Mesenteric fat pad (tissue), 1 donor: Measurements from ENCODE around the gene PRH1. TPM values are rescaled to one million over a fixed set of nuclear protein-coding genes. Genes with fewer than 3 reads are reported as not detected.

Experiments used
- DNase-seq: peaks from one replicate; pipeline ENCODE4 v3.0.0-alpha.2; 2020; ENCODE audit warnings: low spot score
- long read RNA-seq: library from polyadenylated mRNA; unstranded; transcript quantifications from one replicate; pipeline ENCODE4 v2.0.0, GENCODE V29; 2020
- total RNA-seq: library from RNA; stranded (reverse); fragmentation: NEBNext Ultra II Directional; extraction: Animal tissue kit (Norgen Biotek cat#: 25700); gene quantifications from one replicate; pipeline ENCODE4 v1.2.1, GENCODE V29; 2021
- donor health status: DM: yes; HTN: yes; CAD: no.

The PRH1 gene
- total RNA-seq: 13.0 TPM
- long read RNA-seq, partial matches to known transcripts: 1 of 3 reads
- long read RNA-seq, other reads (novel, unspliced or antisense): 2 of 3 reads

DNA sequence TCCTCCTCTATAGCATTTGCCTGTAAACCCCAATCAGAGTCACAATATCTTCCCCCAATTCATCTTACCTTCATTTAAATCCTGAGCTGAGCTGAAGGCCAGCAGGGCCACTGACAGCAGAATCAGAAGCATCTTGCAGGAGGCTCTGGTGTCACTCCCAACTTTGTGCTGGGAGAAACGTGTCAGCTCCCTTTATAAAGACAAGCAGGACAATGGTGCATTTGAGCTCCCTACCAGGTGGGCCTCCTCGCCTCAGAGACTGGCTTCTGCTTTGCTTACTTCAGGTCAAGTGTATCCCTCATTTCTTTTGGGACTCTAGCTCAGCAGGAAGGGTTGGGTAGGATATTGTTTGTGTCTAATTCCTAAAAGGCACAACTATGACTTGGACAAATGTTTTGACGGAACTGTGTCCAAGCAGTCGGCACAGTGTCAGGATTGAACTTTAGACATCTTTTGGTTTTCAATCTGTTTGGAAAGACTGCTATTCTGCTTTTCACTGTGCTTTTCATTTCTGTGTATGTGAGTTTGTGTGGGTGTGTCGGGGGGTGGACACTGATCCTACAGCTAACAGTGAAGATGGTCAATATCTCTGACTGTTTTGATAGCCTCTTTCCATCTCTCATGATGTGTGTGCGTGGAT, at the start of gene PRH1:
Gene PRH1 (minus strand): TSS at position 170 of the 640 bp plus-strand sequence. CDS start 38 bp downstream, at position 132.
- DNase-seq: no peak

DNA sequence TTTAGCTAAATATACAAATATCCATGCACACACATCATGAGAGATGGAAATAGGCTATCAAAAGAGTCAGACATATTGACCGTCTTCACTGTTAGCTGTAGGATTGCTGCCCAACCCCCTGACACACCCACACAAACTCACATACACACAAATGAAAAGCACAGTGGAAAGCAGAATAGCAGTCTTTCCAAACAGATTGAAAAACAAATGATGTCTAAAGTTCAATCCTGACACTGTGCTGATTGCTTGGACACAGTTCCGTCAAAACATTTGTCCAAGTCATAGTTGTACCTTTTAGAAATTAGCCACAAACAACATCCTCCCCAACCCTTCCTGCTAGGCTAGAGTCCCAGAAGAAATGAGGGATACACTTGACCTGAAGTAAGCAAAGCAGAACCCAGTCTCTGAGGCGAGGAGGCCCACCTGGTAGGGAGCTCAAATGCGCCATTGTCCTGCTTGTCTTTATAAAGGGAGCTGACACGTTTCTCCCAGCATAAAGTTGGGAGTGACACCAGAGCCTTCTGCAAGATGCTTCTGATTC, 44.8 kb upstream of the PRH1 start, which contains the start of gene PRH2:
Gene PRH2 (plus strand): TSS at position 491 of the 541 bp plus-strand sequence. CDS start 38 bp downstream, at position 529.
- no peak for DNase-seq

DNA sequence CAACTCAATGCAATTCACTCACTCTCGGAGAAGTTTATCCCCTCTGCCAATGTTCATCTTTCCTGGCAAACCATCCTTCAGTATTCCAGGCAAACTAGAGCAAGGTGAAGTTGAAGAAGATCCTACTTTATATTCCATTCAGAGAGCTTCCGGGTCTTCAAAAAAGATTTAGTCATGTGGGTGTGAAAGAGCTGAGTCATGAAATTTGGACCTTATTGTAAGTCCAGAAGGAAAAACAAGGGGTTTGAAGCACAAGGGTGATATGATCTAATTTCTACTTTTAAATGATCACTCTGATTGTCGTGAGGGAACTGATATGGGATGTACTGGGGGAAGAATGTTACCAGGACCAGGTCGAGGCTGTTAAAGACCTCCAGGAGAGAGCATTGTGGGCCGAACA, 42.2 kb upstream of the PRH1 start:
- DNase-seq: no peak

DNA sequence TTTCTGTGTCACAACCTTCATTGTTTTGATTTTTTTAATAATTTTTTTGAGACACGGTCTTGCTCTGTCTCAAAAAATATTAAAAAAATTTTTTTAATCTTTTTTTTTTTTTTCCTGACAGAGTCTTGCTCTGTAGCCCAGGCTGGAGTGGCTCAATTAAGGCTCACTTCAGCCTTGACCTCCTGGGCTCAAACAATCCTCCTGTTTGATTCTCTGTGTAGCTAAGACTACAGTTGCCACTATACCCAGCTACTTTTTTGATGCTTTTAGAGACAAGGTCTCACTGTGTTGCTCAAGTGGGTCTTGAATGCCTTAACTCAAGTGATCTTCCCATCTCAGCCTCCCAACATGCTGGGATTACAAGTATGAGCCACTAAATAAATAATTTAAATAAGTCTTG, 35.8 kb upstream of the PRH1 start:
- no peak for DNase-seq

DNA sequence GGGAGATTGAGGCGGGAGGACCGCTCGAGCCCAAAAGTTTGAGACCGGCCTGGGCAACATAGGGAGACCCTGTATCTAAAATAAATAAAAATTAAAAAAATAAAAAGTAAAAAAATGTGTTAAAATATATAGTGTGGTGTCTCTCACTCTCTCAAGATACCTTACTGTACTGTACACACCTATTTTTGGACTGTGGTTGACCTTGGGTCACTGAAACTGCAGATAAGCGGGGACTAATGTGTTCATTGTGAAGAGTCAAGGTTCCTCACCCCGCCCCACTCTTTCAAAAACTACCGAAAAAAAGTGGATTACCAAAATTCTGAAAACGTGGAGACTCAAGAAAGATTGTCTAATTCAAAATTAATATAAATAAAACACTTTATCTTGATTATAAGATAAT, 26.3 kb upstream of the PRH1 start:
- no peak for DNase-seq

DNA sequence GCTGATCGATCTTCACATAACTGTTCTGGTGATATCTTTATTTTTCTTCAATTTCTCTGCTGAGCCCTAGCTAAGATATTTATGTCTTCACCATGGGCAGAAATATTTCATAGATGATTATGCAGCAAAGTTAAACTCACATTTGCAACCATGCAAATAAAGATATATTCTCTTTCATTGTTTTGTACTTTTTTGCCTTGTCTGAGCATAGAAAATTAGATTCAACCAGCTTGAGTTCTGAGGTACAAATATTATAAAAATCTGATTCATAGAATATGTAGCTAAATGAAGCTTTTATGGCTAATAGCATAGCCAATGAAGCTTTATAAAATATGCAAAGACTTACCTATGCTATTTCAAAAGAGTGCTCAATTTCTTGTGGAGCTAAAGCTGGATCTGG, 25.4 kb upstream of the PRH1 start, which contains the start of gene TAS2R13:
Gene TAS2R13 (minus strand): TSS at position 101 of the 400 bp plus-strand sequence. CDS start 264 bp downstream, outside the sequence.
- no peak for DNase-seq

DNA sequence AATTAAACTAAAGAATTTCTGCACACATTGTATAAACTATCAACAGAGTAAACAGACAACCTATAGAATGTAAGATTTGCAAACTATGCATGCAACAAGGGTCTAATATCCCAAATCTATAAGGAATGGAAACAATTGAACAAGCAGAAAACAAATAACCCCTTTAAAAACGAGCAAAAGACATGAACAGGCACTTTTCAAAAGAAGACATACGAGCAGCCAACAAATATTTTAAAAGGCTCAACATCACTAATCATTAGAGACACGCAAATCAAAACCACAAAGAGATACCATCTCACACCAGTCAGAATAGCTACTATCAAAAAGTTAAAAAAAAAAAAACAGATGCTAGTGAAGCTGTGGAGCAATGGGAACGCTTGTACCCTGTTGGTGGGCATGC, 20.6 kb upstream of the PRH1 start:
- no peak for DNase-seq

DNA sequence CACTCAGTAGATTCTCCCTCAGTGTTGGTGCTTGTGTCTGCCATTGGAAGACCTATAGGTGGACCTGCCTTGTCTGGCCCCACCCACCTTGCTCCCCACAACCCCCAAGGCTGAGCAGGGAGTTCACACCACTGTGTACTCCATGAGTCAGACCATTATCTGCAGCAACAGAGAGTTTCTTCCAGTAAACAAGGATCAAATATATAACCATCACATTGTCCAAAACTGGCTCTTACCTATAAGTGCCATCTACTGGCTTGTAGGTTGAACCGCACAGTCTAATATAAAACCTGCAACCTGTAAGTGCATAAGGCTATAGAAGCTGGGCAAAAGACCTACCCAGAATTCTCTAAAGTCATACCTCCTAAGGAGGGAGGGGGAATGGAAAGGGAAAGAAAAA, 17.4 kb upstream of the PRH1 start:
- DNase-seq: no peak

DNA sequence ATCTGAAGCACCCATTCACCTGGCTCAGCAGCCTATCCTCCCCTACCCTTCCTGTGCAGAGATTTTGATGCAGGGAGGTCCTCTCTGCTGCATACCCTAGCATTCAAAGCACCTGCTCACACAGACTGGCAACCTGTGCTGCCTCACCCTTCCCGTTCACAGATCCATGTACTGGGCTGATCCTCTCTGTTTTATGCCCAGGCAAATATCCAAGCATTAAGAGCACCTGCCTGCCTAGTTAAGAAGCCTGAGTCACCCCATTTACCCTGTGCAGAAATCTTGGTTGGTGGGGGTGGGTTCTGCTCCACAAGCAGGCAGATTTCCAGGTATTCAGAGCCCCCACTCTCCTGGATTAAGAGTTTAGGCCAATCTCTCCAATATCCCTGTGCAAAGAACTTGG, 16.9 kb upstream of the PRH1 start:
- no peak for DNase-seq

DNA sequence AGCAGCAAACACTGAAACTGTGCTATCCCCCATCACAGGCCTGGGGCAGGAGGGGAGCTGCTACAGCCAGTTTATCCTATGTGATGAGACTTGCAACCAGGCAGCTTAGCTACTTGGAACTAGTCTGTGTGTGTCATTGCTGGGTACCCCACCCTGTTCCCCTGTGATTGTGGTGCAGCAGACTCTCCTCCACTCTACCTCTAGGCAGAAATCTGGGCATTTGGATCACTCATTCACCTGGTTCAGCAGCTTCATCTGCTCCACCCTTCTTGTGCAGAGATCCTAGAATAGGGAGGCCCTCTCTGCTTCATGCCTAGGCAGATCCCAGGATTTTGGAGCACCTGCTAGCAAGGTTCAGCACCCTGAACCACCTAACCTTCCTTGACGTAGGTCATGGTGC, 16.5 kb upstream of the PRH1 start:
- no peak for DNase-seq

DNA sequence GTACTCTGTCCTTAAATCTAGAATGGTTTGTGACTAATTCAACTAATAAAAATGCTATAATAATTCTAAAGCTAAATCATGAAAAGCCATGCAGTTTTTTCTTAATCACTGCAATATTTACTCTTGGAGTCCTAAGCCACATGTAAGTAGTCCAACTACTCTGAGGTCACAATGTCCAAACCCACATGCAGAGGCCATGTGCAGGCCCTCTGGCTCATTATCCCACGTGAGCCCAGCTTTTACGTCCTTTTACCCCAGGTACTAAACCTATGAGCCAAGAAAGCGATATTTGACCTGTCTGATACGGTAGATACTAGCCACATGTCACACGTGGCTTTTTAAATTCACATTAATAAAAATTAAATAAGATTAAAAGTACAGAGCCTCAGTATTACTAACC, 12.8 kb upstream of the PRH1 start:
- DNase-seq: no peak

DNA sequence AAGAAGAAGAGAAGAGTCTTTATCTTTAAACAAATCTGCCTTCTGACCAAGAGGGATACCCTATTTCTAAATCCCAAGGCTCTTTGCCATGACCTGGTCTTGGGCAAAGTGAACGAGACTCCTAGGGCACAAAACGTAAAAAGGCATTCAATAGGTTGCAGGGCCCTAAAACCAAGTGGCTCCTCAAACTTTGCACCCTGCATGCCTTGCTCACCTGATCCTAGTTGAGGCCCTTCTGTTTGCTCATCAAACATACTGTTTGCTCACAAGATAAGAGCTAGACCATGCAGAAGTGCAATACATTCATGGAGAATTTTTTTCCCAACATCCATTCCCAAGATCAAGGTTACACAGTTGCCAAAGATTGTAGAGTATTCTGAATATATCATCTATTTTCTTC, 7.9 kb upstream of the PRH1 start:
- no peak for DNase-seq

DNA sequence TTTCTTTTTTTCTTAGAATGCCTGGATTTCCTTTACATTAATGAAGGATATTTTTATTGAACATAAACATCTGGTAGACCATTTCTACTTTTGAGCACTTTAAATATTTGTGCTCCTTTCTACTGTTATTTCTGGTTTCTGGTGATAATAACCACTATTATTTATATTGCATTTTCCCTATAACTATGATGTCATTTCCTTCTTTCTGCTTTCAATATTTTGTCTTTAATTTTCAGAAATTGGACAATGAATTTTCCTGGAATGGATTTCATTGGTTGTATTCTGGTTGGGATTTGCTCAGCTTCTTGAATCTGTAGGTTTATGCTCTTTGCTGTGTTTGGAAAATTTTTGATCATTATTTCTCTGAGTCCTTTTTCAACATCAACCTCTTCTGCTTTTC, 5.2 kb upstream of the PRH1 start:
- DNase-seq: no peak

DNA sequence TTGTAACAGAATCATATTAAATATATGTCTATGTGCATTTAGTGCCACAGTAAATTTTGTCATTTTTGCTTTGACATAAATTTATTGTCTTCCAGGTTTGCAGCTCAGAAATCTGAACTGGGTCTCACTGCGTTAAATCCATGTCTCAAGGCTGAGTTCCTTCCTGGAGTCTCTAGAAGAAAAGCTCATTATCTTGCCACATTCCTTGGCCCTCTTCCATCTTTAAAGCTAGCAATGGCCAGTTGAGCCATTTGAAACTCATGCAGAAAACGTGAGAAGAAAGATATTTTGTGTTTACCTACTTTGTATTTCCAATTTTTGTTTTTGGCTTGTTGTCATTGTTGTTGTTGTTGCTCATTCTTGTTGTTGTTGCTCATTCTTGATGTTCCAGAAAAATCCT, 10.7 kb downstream of the PRH1 start:
- no peak for DNase-seq

DNA sequence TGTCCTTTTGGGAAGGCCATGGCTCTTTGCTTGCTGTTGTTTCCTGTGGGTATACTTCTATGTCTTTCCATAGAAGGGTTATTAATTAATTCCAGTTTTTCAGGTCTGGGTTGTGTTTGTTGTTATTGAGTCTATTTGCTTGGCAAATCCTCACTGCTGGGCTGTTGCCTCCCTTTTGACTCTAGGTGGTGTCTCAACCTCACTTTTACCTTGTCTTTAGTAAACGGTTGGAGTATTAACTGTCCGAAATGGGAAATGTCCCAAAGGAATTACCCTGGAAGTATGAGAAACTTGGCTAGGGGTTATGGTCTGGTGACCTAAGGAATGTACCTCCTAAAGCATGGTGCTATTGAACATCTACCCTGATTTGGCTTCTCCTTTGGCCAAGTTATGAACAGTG, 16.7 kb downstream of the PRH1 start:
- no peak for DNase-seq

DNA sequence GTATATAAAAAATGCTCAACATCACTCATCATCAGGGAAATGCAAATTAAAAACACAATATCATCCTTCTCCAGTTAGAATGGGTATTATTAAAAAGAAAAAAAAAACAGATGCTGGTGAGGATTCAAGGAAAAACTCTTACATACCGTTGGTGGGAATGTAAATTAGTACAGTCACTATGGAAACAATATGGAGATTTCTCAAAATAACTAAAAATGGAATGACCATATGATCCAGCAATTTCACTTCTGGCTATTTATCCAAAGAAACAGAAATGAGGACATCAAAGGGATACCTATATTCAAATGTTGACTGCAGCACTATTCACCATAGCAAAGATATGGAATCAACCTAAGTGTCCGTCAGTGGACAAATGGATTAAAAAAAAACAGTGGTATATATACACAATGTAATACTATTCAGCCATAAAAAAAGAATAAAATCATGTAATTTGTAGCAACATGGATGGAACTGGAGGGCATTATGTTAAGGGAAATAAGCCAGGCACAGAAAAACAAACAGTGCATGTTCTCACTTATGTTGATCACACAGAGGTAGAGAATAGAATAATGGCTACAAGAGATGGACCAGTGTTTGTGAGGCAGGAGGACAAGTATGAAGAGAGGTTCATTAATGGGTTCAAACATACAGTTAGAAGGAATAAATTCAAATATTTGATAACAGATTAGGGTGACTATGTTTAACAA, 20.4 kb downstream of the PRH1 start:
- DNase-seq: no peak

DNA sequence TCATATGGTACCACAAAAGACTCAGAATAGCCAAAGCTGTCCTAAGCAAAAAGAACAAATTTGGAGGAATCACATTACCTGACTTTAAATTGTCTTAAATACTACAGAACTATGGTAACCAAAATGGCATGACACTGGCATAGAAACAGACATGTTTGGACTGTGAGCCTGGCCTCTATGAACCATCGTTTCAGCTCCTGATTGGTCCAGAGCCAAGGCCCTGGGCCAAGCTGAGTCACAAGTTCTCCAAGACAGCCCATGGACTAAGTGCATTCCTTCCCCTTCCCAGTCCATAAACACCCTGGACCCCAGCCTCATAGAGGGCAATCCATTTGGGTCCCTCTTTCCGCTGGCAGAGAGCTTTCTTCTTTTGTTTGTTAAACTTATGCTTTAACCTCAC, 22.7 kb downstream of the PRH1 start:
- no peak for DNase-seq

DNA sequence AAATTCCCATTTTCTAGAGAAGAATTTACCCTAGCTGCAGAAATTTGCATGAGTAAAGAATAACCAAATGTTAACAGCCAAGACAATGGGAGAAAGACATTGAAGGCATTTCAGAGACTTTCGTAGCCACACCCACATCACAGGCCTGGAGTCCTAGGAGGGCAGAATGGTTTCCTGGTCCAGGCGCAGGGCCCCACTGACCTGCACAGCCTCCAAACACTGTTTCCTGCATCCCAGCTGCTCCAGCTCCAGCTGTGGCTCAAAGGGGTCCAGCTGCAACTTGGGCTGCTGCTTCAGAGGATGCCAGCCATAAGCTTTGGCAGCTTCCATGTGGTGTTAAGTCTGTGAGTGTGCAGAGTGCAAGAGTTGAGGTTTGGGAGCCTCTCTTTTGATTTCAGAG, 28.2 kb downstream of the PRH1 start:
- no peak for DNase-seq

DNA sequence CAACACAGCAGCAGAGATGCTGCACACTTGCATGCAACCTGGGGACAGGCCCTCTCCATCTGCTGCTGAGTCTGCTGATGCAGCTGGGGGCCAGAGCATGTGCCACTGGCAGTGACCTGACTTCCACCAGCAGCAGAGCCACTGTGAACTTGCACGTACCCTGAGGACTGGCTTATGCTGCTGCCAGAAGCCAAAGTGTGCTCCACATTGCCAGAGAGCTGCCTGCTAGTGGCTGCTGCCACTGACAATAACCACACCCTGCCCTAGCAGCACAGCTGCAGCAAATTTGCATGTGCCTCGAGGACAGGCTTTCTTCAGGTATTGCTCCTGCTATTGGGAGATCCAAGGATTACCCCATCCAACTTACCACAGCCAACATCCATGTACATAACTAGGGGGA, 30.3 kb downstream of the PRH1 start:
- DNase-seq: no peak

DNA sequence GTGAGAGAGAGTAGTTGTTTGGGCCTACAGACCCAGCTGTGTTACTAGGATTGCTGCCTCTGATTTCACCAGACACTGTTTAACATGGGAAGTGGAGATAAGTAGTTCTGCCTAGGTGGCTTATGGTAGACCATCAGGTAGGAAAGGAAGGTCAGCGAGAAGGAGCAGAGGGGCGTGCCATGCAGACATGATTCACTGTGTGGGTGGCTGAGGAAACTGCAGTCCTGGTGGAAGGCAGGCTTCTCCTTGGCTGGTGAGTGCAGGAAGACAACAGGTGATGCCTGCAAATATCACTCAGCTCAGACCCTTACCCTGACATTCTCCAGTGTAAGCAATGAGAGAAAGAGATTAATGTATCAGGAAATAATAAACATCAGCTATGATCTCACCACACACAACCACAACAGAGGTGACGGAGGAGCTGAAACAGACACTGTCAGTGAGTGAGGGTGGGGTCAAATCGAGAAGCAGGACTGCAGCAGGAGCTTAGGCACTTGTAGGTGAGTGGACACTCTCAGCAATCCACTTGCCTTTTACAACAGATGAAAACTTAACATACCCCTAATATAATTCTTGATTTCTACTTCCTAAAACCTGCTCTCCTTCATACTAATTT, 32.7 kb downstream of the PRH1 start:
- no peak for DNase-seq

DNA sequence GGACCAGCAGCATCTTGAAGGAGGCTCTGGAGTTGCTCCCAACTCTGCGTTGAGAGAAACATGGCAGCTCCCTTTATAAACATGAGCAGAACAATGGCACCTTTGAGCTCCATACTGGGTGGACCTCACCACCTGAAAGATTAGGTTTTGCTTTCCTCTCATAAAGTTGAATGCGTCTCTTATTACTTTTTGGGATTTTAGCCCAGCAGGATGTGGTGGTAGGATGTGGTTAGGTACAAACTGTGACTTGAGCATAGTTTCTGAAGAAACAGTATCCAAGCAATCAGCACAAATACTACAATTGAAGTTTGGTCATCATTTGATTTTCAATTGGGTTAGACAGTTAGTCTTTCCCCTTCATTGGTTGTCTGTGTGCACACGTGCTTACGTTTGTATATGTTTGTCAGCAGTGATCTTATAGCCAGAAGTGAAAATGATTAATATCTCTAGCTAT, 34.6 kb downstream of the PRH1 start, which contains the start of gene PRR4:
Gene PRR4 (minus strand): TSS at position 51 of the 454 bp plus-strand sequence. CDS start 38 bp downstream, at position 13.
- DNase-seq: no peak

DNA sequence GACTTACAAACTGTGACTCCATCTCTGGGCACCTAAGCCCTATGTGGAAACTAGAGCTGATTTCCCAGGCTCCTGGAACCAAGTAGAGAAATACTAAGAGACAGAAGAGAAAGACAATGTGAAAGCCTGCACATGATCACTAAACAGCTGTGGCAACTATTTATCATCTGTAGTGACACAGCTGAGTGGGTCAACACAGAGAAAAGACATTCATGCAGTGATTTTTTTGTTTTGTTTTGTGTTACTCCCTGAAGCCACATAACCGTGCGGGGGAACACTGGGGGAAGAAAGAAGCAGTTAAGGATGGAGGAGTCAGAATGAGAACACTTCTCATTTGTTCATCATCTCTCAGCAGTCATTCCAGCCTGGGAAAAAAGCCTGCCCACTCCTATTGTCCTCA, 36.3 kb downstream of the PRH1 start:
- DNase-seq: no peak
